OCI-LY3 (cell line): Measurements from ENCODE around the gene RIC1.

Source experiments
- H2AFZ ChIP-seq: fragments of 200-600, 300-600 bp; shearing (Covaris generic); 2 replicates; pipeline ENCODE4 v1.6.0; 2014; ENCODE audit warnings: antibody characterized with exemption, low read depth, low read length
- H3K27ac ChIP-seq: fragments of 200-600, 300-600 bp; sonication (generic); 2 replicates; pipeline ENCODE4 v1.5.1; 2014; ENCODE audit warnings: mild to moderate bottlenecking, low read length, moderate library complexity, mixed read lengths
- H3K27me3 ChIP-seq: fragments of 200-600, 300-600 bp; sonication (generic); 2 replicates; pipeline ENCODE4 v1.6.1; 2014; ENCODE audit warnings: low read depth, low read length, mixed read lengths
- H3K36me3 ChIP-seq: fragments of 200-600, 300-600 bp; sonication (generic); replicated peaks from 2 replicates; pipeline ENCODE3; 2014; ENCODE audit warnings: low read depth, low read length, mixed read lengths
- H3K4me1 ChIP-seq: fragments of 300-600, 200-600 bp; sonication (generic); 2 replicates; pipeline ENCODE4 v1.6.1; 2014; ENCODE audit warnings: low read length, mixed read lengths
- H3K4me2 ChIP-seq: fragments of 200-600, 300-600 bp; sonication (generic); 2 replicates; pipeline ENCODE4 v1.6.1; 2014; ENCODE audit warnings: low read length, mixed read lengths
- H3K4me3 ChIP-seq: fragments of 300-600, 200-600 bp; sonication (generic); 2 replicates; pipeline ENCODE4 v1.5.1; 2014; ENCODE audit warnings: antibody characterized with exemption, mild to moderate bottlenecking, low read length, moderate library complexity
- H3K79me2 ChIP-seq: fragments of 300-600, 200-600 bp; shearing (Covaris generic); 2 replicates; pipeline ENCODE4 v1.6.1; 2014; ENCODE audit warnings: mild to moderate bottlenecking, low read length, mixed read lengths
- H3K9ac ChIP-seq: fragments of 300-600, 200-600 bp; shearing (Covaris generic); 2 replicates; pipeline ENCODE4 v1.6.0; 2014; ENCODE audit warnings: mild to moderate bottlenecking, low read length, moderate library complexity
- H3K9me3 ChIP-seq: fragments of 200-600, 300-600 bp; shearing (Covaris generic); 2 replicates; pipeline ENCODE4 v1.6.1; 2014; ENCODE audit warnings: low read length, mixed read lengths; ENCODE audit not compliant: insufficient read depth
- H4K20me1 ChIP-seq: fragments of 200-600, 300-600 bp; sonication (generic); 2 replicates; pipeline ENCODE4 v1.6.1; 2016; ENCODE audit warnings: low read length, mixed read lengths; ENCODE audit not compliant: insufficient read depth
- CTCF ChIP-seq: fragments of 200-600, 300-600 bp; sonication (generic); IDR thresholded peaks from 2 replicates; pipeline ENCODE4 v1.5.1; 2014; ENCODE audit warnings: antibody characterized with exemption, low read length, low read depth
- EZH2phosphoT487 ChIP-seq: fragments of 200-600 bp; shearing (Covaris generic); IDR thresholded peaks from 2 replicates; pipeline ENCODE4 v1.6.1; 2018; ENCODE audit warnings: antibody characterized with exemption, mixed run types, low read depth

RIC1 gene

DNA sequence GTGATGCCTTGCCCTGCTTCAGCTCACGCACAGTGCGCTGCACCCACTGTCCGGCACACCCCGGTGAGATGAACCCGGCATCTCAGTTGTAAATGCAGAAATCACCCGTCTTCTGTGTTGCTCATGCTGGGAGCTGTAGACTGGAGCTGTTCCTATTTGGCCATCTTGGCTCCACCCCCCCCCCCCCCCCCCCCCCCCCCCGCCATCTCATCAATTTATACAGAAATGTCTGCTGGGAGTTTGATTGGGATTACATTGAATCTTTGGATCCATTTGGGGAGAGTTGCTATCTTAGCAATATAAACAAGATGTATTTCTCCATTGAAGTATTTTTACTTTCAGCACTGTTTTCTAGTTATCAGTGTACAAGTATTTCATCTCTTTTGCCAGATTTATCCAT lies 55.2 kb downstream of the RIC1 start:
- no peak for TF ChIP-seq EZH2phosphoT487
- TF ChIP-seq CTCF: no peak
- no peak overlapping the region for H3K4me2 ChIP-seq
- no peaks in the 10 kb centered on the region for H3K4me1 ChIP-seq
- H3K9me3 ChIP-seq: no peaks in the 10 kb centered on the region
- no peak overlapping the region for H3K27ac ChIP-seq
- no peak overlapping the region for H3K4me3 ChIP-seq
- peaks cover 13% of the 10 kb centered on the region; the same call in 1 of the 2 replicates for H4K20me1 ChIP-seq
- H2AFZ ChIP-seq: no peak overlapping the region
- no peak overlapping the region for H3K9ac ChIP-seq
- no peaks in the 10 kb centered on the region for H3K27me3 ChIP-seq
- H3K79me2 ChIP-seq: peaks cover 28% of the 10 kb centered on the region
- peaks cover 4% of the 10 kb centered on the region for H3K36me3 ChIP-seq

DNA sequence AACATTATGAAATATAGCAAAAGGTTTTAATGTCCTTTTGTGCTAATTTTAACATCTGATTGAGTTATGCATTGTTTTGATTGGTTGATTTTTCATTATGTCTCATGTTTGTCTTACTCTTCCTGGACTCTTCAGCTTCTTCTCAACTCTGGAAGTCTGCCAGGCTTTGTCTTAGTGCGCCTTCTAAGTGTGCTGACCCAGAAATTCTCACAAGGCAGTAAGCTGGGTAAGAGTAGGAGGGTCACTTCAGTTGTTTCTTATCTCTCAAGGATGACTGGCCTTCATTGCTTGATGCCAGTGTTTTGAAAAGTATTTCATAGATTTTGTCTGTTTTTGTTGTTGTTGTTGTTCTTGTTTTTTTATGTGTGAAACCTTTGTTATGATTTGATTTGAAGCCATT lies 59.2 kb downstream of the RIC1 start:
- H3K79me2 ChIP-seq: peaks cover 21% of the 10 kb centered on the region
- no peak overlapping the region for H3K4me2 ChIP-seq
- H3K27me3 ChIP-seq: no peaks in the 10 kb centered on the region
- no peaks in the 10 kb centered on the region for H3K4me1 ChIP-seq
- no peaks in the 10 kb centered on the region for H3K9me3 ChIP-seq
- no peak overlapping the region for H3K9ac ChIP-seq
- TF ChIP-seq EZH2phosphoT487 (no peak), CTCF (no peak)
- no peak overlapping the region for H3K27ac ChIP-seq
- no peak overlapping the region for H3K4me3 ChIP-seq
- peaks cover 17% of the 10 kb centered on the region; the same call in 1 of the 2 replicates for H4K20me1 ChIP-seq
- no peak overlapping the region for H2AFZ ChIP-seq
- peaks cover 4% of the 10 kb centered on the region for H3K36me3 ChIP-seq

- TF ChIP-seq EZH2phosphoT487 (no peak), CTCF (no peak)
- H3K27me3 ChIP-seq: no peaks in the 10 kb centered on the region
- H3K9me3 ChIP-seq: no peaks in the 10 kb centered on the region
- no peak overlapping the region for H2AFZ ChIP-seq
- H3K27ac ChIP-seq: no peak overlapping the region
- no peaks in the 10 kb centered on the region for H3K36me3 ChIP-seq
- H3K4me2 ChIP-seq: no peak overlapping the region
- H3K4me3 ChIP-seq: no peak overlapping the region
- peaks cover 17% of the 10 kb centered on the region; the same call in 1 of the 2 replicates for H4K20me1 ChIP-seq
- H3K4me1 ChIP-seq: no peaks in the 10 kb centered on the region
- H3K79me2 ChIP-seq: peaks cover 14% of the 10 kb centered on the region
- H3K9ac ChIP-seq: no peak overlapping the region
Observed at GRCh38 chr9:5690278-5690677, 61.4 kb downstream of the RIC1 start.

GRCh38 chr9:5695860-5696259 lies 67.0 kb downstream of the RIC1 start:
- no peak overlapping the region for H3K27ac ChIP-seq
- H3K4me2 ChIP-seq: no peak overlapping the region
- no peaks in the 10 kb centered on the region for H3K27me3 ChIP-seq
- 0 out of 2 replicates have a peak, but pooled peaks cover 6% of the 10 kb centered on the region for H3K4me1 ChIP-seq
- H3K36me3 ChIP-seq: peaks cover 3% of the 10 kb centered on the region
- no peak overlapping the region for H3K4me3 ChIP-seq
- H3K9me3 ChIP-seq: no peaks in the 10 kb centered on the region
- no peak overlapping the region for H2AFZ ChIP-seq
- H4K20me1 ChIP-seq: peaks cover 26% of the 10 kb centered on the region; the same call in 1 of the 2 replicates
- TF ChIP-seq EZH2phosphoT487: no peak
- no peak for TF ChIP-seq CTCF
- H3K79me2 ChIP-seq: peaks cover 14% of the 10 kb centered on the region
- H3K9ac ChIP-seq: no peak overlapping the region
